Esophagus muscularis mucosa (tissue), 4 donors: Measurements from ENCODE around the gene GRID2. TPM values are rescaled to one million over a fixed set of nuclear protein-coding genes. Genes with fewer than 3 reads are reported as not detected.
"Not testable (repeated sequence)": the region's sequence is repeated elsewhere in the genome, so short reads cannot be mapped to it uniquely, and the experiment has no call there.

Source experiments
- DNase-seq: peaks from one replicate; pipeline ENCODE4 v3.0.0-alpha.2; 2017; ENCODE audit errors: extremely low spot score
- H3K27ac ChIP-seq, 4 donors: fragments of 200-600 bp; sonication (generic); replicated peaks in 1 of 4; 1 replicate in 3 of 4; 2 replicates in 1 of 4; pipeline ENCODE4 v1.5.1; 2016 to 2019; ENCODE audit warnings: mild to moderate bottlenecking in 1 of 4
- H3K27me3 ChIP-seq, 4 donors: fragments of 200-600 bp; sonication (generic); one replicate each; pipeline versions ENCODE4 v1.5.1 to v1.6.0; 2016 to 2019
- H3K36me3 ChIP-seq, 4 donors: fragments of 200-600 bp; sonication (generic); one replicate each; pipeline ENCODE4 v1.5.1; 2016 to 2019
- H3K4me1 ChIP-seq, 4 donors: fragments of 200-600 bp; sonication (generic); one replicate each; pipeline ENCODE4 v1.5.1; 2016 to 2019
- H3K4me3 ChIP-seq, 4 donors: fragments of 200-600 bp; sonication (generic); 1 replicate in 2 of 4; 2 replicates in 2 of 4; pipeline ENCODE4 v1.5.1; 2016 to 2019; ENCODE audit warnings: mild to moderate bottlenecking in 4 of 4, moderate library complexity in 1 of 4
- H3K9me3 ChIP-seq, 4 donors: fragments of 200-600 bp; sonication (generic); 1 replicate in 3 of 4; 2 replicates in 1 of 4; pipeline ENCODE4 v1.5.1; 2016 to 2019
- CTCF ChIP-seq, 3 experiments: fragments of 200-600 bp in 2 of 3; fragments of 450-650 bp in 1 of 3; sonication (generic) in 2 of 3; IDR thresholded peaks; one replicate each; pipeline ENCODE4 v1.5.1; 2017 to 2019; ENCODE audit warnings: antibody characterized with exemption in 3 of 3, mild to moderate bottlenecking in 2 of 3, moderate library complexity in 1 of 3
- EP300 ChIP-seq: sonication (generic); formaldehyde crosslinking; IDR thresholded peaks from one replicate; pipeline ENCODE4 v1.6.1; 2017; ENCODE audit warnings: antibody characterized with exemption
- POLR2A ChIP-seq: fragments of 450-650 bp; IDR thresholded peaks from one replicate; pipeline ENCODE4 v1.6.1; 2017; ENCODE audit warnings: antibody characterized with exemption, moderate library complexity, mild to moderate bottlenecking, low read depth
- POLR2AphosphoS5 ChIP-seq, 2 donors: sonication (generic); formaldehyde crosslinking; IDR thresholded peaks; one replicate each; pipeline ENCODE4 v1.6.1; 2017; ENCODE audit warnings: antibody characterized with exemption in 2 of 2
- WGBS: methylation state at CpG from one replicate; pipeline ENCODE4 v1.1.5; 2018; 5-methylcytosine and 5-hydroxymethylcytosine counted together
- intact Hi-C: fragments of 100-400 bp; cut with DNase I; formaldehyde crosslinking; loops from one replicate; pipeline ENCODE4 v1.15.1; 2023
- total RNA-seq, 4 donors: library from RNA; depleted of rRNA; stranded (reverse); fragments of >200 nt; gene quantifications; one replicate each; pipeline versions ENCODE4 v1.1.0 to v1.2.1, GENCODE V29; 2016

GRID2 gene
- total RNA-seq, 4 donors from 2014 or later, result 0.06 to 0.17 TPM; not detected in 2

GRCh38 chr4:92406488-92406887 lies 102.7 kb downstream of the GRID2 start:
- Histone ChIP-seq H3K27me3 (no peaks in the 10 kb centered on the region), H3K9me3 (no peaks in the 10 kb centered on the region), H3K27ac (no peak overlapping the region), H3K4me3 (no peak overlapping the region), H3K4me1 (no peaks in the 10 kb centered on the region), H3K36me3 (no peaks in the 10 kb centered on the region)
- TF ChIP-seq EP300 (no peak), POLR2A (no peak), CTCF (IDR thresholded peaks at IDR 0.05) (no peak), POLR2AphosphoS5 (IDR thresholded peaks at IDR 0.05) (no peak)
- no peak for DNase-seq
- 80% methylated on average over 1 of the region's 1 CpG for WGBS
- intact Hi-C loops, result no loop called here

- no peaks in the 10 kb centered on the region for H3K4me1 ChIP-seq
- H3K27me3 ChIP-seq, result no peaks in the 10 kb centered on the region
- WGBS, result 88% methylated on average over 2 of the region's 2 CpGs
- intact Hi-C loops, result no loop called here
- no peaks in the 10 kb centered on the region for H3K9me3 ChIP-seq
- no peak overlapping the region for H3K27ac ChIP-seq
- DNase-seq, result no peak
- H3K36me3 ChIP-seq, result no peaks in the 10 kb centered on the region
- no peak overlapping the region for H3K4me3 ChIP-seq
- no peak for TF ChIP-seq POLR2AphosphoS5 (IDR thresholded peaks at IDR 0.05)
- TF ChIP-seq POLR2A, result no peak
- TF ChIP-seq EP300, result no peak
- no peak for TF ChIP-seq CTCF (IDR thresholded peaks at IDR 0.05)
Measured at GRCh38 chr4:92421920-92422319, 118.2 kb downstream of the GRID2 start.

GRCh38 chr4:92433272-92433758 lies 129.5 kb downstream of the GRID2 start:
- Histone ChIP-seq H3K9me3 (peaks cover 0 to 8% (median 0%) of the 10 kb centered on the region in 4 donors), H3K36me3 (no peaks in the 10 kb centered on the region), H3K27me3 (no peaks in the 10 kb centered on the region), H3K4me1 (no peaks in the 10 kb centered on the region), H3K27ac (no peak overlapping the region), H3K4me3 (no peak overlapping the region)
- no CpG with 5 or more reads among the region's 4 CpGs for WGBS
- TF ChIP-seq CTCF (IDR thresholded peaks at IDR 0.05) (no peak), POLR2AphosphoS5 (IDR thresholded peaks at IDR 0.05) (no peak), EP300 (no peak), POLR2A (no peak)
- no peak for DNase-seq
- intact Hi-C loops, result no loop called here

- H3K36me3 ChIP-seq, intact Hi-C loops: not testable (repeated sequence)
- WGBS, result 86% methylated on average over 6 of the region's 6 CpGs
Measured at GRCh38 chr4:92438722-92439121, 135.0 kb downstream of the GRID2 start.

GRCh38 chr4:92442131-92442530 lies 138.4 kb downstream of the GRID2 start:
- H3K4me3 ChIP-seq, H3K4me1 ChIP-seq, H3K27me3 ChIP-seq, H3K27ac ChIP-seq, DNase-seq, intact Hi-C loops, H3K36me3 ChIP-seq, H3K9me3 ChIP-seq: not testable (repeated sequence)
- 99% methylated on average over 20 of the region's 20 CpGs for WGBS

More at GRCh38 chr4:92438722-92439121, 135.0 kb downstream of the GRID2 start:
- H3K27me3 ChIP-seq, DNase-seq, H3K27ac ChIP-seq, H3K4me1 ChIP-seq, H3K9me3 ChIP-seq, H3K4me3 ChIP-seq: not testable (repeated sequence)

GRCh38 chr4:92444143-92444843 lies 140.5 kb downstream of the GRID2 start:
- WGBS, result 88% methylated on average over 13 of the region's 13 CpGs
- intact Hi-C loops, H3K4me1 ChIP-seq, H3K4me3 ChIP-seq, DNase-seq, H3K36me3 ChIP-seq, H3K9me3 ChIP-seq, H3K27me3 ChIP-seq, H3K27ac ChIP-seq: not testable (repeated sequence)
